K562 (cell line): ENCODE results near the gene LRRC51. TPM values are rescaled to one million over a fixed set of nuclear protein-coding genes. Genes with fewer than 3 reads are reported as not detected.
A peak's percentile ranks its signal among the peaks of the same experiment; 100 is the strongest.

Experiments
- BHLHE40 ChIP-seq: IDR thresholded peaks from 2 replicates; pipeline ENCODE4 v1.6.1; 2011; ENCODE audit warnings: low read length, improper control_type of control experiment
- CHAMP1 ChIP-seq: fragments of 450-650 bp; IDR thresholded peaks from 2 replicates; pipeline ENCODE4 v1.6.1; 2016; ENCODE audit warnings: mild to moderate bottlenecking
- IRF9 ChIP-seq: fragments of 450-650 bp; IDR thresholded peaks from 2 replicates; pipeline ENCODE4 v1.6.1; 2016; ENCODE audit warnings: missing biosample characterization, missing genetic modification characterization
- KLF13 ChIP-seq: fragments of 450-650 bp; IDR thresholded peaks from 2 replicates; pipeline ENCODE4 v1.6.1; 2016; ENCODE audit warnings: missing genetic modification characterization, low read depth, mild to moderate bottlenecking, missing compliant biosample characterization, moderate library complexity, borderline replicate concordance
- MTA2 ChIP-seq: fragments of 450-650 bp; IDR thresholded peaks from 2 replicates; pipeline ENCODE4 v1.6.1; 2016; ENCODE audit warnings: low read depth
- PCBP1 ChIP-seq: fragments of 200-400 bp; formaldehyde crosslinking; IDR thresholded peaks from 2 replicates; pipeline ENCODE4 v1.6.1; 2018; ENCODE audit warnings: mild to moderate bottlenecking, low read depth, low read length; ENCODE audit not compliant: poor library complexity, severe bottlenecking
- PRMT5 ChIP-seq: sonication (generic); formaldehyde crosslinking; IDR thresholded peaks from 2 replicates; pipeline ENCODE4 v1.5.0; 2020; ENCODE audit warnings: missing genetic modification reagents
- RAD21 ChIP-seq, 2 experiments: fragments of 250-450 bp in 1 of 2; fragments of 450-650 bp in 1 of 2; sonication (Bioruptor Pico) in 1 of 2; formaldehyde crosslinking in 1 of 2; IDR thresholded peaks in 1 of 2; conservative IDR thresholded peaks in 1 of 2; 2 replicates each; pipeline versions ENCODE4 v1.4.0 to v1.8.0; 2020 to 2022; ENCODE audit warnings: mild to moderate bottlenecking in 2 of 2, moderate library complexity in 1 of 2
- RBFOX2 ChIP-seq: fragments of 200-400 bp; formaldehyde crosslinking; IDR thresholded peaks from 2 replicates; pipeline ENCODE4 v1.6.1; 2017; ENCODE audit warnings: low read depth, mild to moderate bottlenecking, low read length, moderate library complexity
- RBM17 ChIP-seq: fragments of 200-400 bp; formaldehyde crosslinking; IDR thresholded peaks from 2 replicates; pipeline ENCODE4 v1.6.1; 2017; ENCODE audit warnings: low read depth, mild to moderate bottlenecking, low read length, borderline replicate concordance
- RBM39 ChIP-seq: fragments of 200-400 bp; formaldehyde crosslinking; optimal IDR thresholded peaks from 2 replicates; pipeline ENCODE3; 2018; ENCODE audit warnings: low read depth, low read length
- SIN3A ChIP-seq, 2 experiments: fragments of 150-350 bp in 1 of 2; IDR thresholded peaks; 2 replicates each; pipeline ENCODE4 v1.6.1; 2011 to 2016; ENCODE audit warnings: borderline replicate concordance in 2 of 2, low read depth in 2 of 2, low read length in 2 of 2, mild to moderate bottlenecking in 2 of 2, moderate library complexity in 2 of 2; ENCODE audit not compliant: control insufficient read depth in 1 of 2
- SIN3B ChIP-seq: fragments of 450-650 bp; IDR thresholded peaks from 2 replicates; pipeline ENCODE4 v1.6.1; 2017; ENCODE audit warnings: low read depth, mild to moderate bottlenecking, moderate library complexity
- TEAD4 ChIP-seq, 2 experiments: sonication (generic) in 1 of 2; formaldehyde crosslinking in 1 of 2; IDR thresholded peaks; 2 replicates each; pipeline versions ENCODE4 v1.6.1 to v1.8.0; 2012 to 2022; ENCODE audit warnings: borderline replicate concordance in 1 of 2, inconsistent platforms in 1 of 2, low read length in 1 of 2, mild to moderate bottlenecking in 1 of 2, missing genetic modification reagents in 1 of 2
- ZNF133 ChIP-seq: fragments of 250-450 bp; sonication (Bioruptor Pico); IDR thresholded peaks from 2 replicates; pipeline ENCODE4 v1.4.0; 2020; ENCODE audit warnings: mild to moderate bottlenecking
- ZNF23 ChIP-seq: fragments of 250-450 bp; sonication (Bioruptor Pico); IDR thresholded peaks from 2 replicates; pipeline ENCODE4 v1.4.0; 2020; ENCODE audit warnings: mild to moderate bottlenecking
- ZNF592 ChIP-seq: fragments of 450-650 bp; IDR thresholded peaks from 2 replicates; pipeline ENCODE4 v1.6.1; 2017; ENCODE audit warnings: antibody characterized with exemption, mild to moderate bottlenecking
- ZSCAN29 ChIP-seq: fragments of 450-650 bp; IDR thresholded peaks from 2 replicates; pipeline ENCODE4 v1.6.1; 2017
- ZSCAN32 ChIP-seq: fragments of 450-650 bp; formaldehyde crosslinking; IDR thresholded peaks from 2 replicates; pipeline ENCODE4 v1.4.0; 2020; ENCODE audit warnings: mild to moderate bottlenecking, moderate library complexity
- polyA plus RNA-seq, 8 experiments: library from polyadenylated mRNA; depleted of rRNA in 4 of 8; stranded (reverse) in 5 of 8; unstranded in 3 of 8; fragments of >200 nt; fragmentation: Nextera tagmentation in 2 of 8; fragmentation: Illumina TruSeq in 1 of 8; extraction: Ambion mirVana in 2 of 8; extraction: Trizol in 1 of 8; gene quantifications; 2 replicates each; pipeline versions ENCODE4 v1.2.1 to v1.2.3, GENCODE V29; 2011 to 2014; ENCODE audit warnings: inconsistent platforms in 1 of 8, missing spikeins in 1 of 8
- total RNA-seq, 7 experiments: library from RNA; depleted of rRNA in 6 of 7; stranded (reverse); fragments of >200 nt in 6 of 7; fragmentation: Illumina TruSeq in 2 of 7; extraction: Trizol in 2 of 7; gene quantifications; 2 replicates each; pipeline versions ENCODE4 v1.2.1 to v1.2.3, GENCODE V29; 2011 to 2021; ENCODE audit warnings: low replicate concordance in 1 of 7

The LRRC51 gene
- total and polyA plus RNA-seq, 9 of the 15 experiments (the other 6 are each of a cell fraction or from before 2014, with no cell fraction given), result 4.7 to 10.6 (median 5.6) TPM

GRCh38 chr11:72102946-72103753, 22.5 kb downstream of the LRRC51 start, which contains the start of gene LAMTOR1 (continued):
- TF ChIP-seq CHAMP1, result no peak
- TF ChIP-seq MTA2, result no peak
- no peak for TF ChIP-seq ZNF133 (CRISPR knock-in tag)
- no peak for TF ChIP-seq ZSCAN29
- peak; percentile 95 for TF ChIP-seq ZNF592
- no peak for TF ChIP-seq ZNF23 (CRISPR knock-in tag)
- TF ChIP-seq PCBP1, result no peak
- no peak for TF ChIP-seq RBM17
- TF ChIP-seq SIN3A (IDR thresholded peaks at IDR 0.05; ENCODE audit: borderline replicate concordance in 2 of 2, control insufficient read depth in 1 of 2, low read depth in 2 of 2, low read length in 2 of 2), result peak in 1 of 2 experiments; percentile 69; a peak in 2 of 4 replicates
- TF ChIP-seq TEAD4 (IDR thresholded peaks at IDR 0.05; ENCODE audit: low read length), result 0 out of 2 replicates have a peak, but pooled peaks have one; percentile 24
- TF ChIP-seq TEAD4 (CRISPR knock-in tag; IDR thresholded peaks at IDR 0.05; ENCODE audit: borderline replicate concordance), result no peak
- TF ChIP-seq SIN3B, result peak; percentile 71
- TF ChIP-seq RAD21 (CRISPR knock-in tag; conservative IDR thresholded peaks at IDR 0.05 in 1 of 2, IDR thresholded peaks at IDR 0.05 in 1 of 2), result peak in 1 of 2 experiments; percentile 32; a peak in 3 of 4 replicates
- no peak for TF ChIP-seq ZSCAN32 (CRISPR knock-in tag)
- TF ChIP-seq RBM39, result no peak
- TF ChIP-seq IRF9 (tag), result no peak
- TF ChIP-seq RBFOX2, result peak; percentile 95
- TF ChIP-seq BHLHE40, result peak; percentile 99
- TF ChIP-seq PRMT5 (CRISPR knock-in tag), result 0 out of 2 replicates have a peak, but pooled peaks have one; percentile 17
- peak; percentile 52; the same call in 1 of the 2 replicates for TF ChIP-seq KLF13 (tag)
